Frontal cortex (tissue), 4 donors: ENCODE measurements around the gene GPR171. TPM values are rescaled to one million over a fixed set of nuclear protein-coding genes. Genes with fewer than 3 reads are reported as not detected.
"Not testable (repeated sequence)": the region's sequence is repeated elsewhere in the genome, so short reads cannot be mapped to it uniquely, and the experiment has no call there.

Source experiments
- DNase-seq, 2 donors: peaks; one replicate each; pipeline ENCODE4 v3.0.0; 2012; ENCODE audit warnings: low spot score in 2 of 2
- FAIRE-seq: peaks from 2 replicates; lab custom pipeline; 2012; peaks lifted over from hg19 to GRCh38; lab: Jason Lieb, UNC
- total RNA-seq: library from RNA; depleted of rRNA; stranded (reverse); fragments of >200 nt; gene quantifications from one replicate; pipeline ENCODE4 v1.2.3, GENCODE V29; 2014
- donor health status: control.
- donor health status: control.
- donor health status: control.

Gene GPR171
- total RNA-seq, 1 donor from 2014 or later = not detected

- FAIRE-seq (no peak), DNase-seq (no peak)
These were observed 11.9 kb downstream of the GPR171 start for GRCh38 chr3:151191095-151191494.

DNA sequence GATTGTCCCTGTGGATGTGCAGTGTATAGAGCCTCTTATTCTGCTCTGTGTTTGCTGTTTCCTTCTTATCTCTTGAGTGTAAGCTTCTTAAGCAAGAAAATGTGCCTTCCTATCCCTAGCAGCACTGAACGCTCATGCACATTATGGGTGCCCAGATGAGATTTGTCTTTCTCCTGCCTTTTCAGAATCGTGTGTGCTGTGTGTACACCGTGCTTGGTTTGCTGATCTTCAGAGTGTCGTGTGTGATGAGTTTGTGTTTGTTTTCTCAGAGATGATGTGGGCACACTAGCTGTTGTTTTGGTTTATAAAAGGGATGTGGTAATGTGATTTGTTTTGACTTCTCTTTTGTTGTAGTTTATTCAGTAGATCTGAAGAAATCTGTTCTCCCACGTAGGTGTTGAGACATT lies 19.7 kb downstream of the GPR171 start:
- no peak for DNase-seq
- FAIRE-seq = no peak

DNA sequence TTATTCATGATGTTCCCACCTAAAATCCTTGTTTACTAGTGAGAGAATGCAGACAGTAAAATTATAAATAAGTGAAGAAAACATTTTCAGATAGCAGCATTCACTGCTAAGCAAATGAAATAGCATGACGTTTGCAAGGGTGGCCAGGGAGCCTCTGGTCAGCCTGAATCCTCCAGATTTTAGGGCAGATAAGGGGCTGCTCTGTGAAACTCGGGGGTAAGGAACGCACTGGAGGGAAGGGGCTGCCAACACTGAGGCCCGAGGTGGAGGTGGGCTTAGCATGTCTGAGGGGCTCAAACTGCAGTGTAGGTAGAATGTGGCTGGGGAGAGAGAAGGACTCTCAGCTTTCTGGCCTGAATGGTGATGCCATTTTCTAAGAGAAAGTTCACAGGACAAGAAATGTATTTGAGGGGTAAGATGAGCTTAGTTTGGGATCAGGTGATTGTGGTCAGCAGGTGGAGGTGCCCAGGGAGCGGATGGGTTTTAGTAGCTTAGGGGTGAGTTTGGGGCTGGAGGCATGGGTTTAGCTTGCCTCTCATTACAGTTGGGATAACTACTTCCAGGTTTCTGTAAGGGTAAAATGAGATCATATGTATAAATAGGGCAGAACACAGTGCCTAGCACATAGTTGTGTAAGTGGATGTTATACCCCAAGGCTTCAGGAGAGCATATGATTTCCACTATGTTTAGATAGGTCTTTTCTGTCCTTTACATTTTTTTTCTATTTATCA lies 20.5 kb downstream of the GPR171 start:
- DNase-seq = no peak
- FAIRE-seq = no peak

DNA sequence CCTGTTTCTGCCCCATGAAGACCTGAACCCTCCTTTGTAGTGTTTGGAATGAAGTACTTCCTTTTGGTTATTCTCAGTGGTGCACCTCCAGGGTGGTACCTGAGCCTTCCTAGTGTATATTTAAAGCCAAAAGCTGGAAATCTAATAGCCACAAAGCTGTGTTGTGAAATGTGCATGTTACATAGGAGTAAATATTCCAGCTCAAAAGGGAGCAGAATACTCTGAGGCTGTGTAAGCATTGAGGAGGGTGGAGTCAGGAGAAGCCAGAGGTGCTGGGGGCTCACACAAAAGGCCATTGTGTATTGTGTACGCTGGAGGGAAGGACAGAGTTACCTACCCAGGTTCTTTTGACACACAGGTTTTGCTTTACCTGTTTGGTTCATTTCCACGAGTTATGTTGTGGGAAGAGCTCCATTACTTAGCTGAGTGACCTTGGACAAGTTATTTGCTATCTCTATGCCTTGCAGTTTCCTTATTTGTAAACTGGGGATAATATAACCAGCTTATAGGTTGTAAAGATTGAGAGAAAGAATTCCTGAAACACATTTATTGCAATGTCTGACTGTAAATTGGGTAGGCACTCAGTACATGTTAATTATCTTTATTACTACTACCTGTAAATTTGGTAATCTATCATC lies 24.7 kb downstream of the GPR171 start:
- no peak for DNase-seq
- no peak for FAIRE-seq

DNA sequence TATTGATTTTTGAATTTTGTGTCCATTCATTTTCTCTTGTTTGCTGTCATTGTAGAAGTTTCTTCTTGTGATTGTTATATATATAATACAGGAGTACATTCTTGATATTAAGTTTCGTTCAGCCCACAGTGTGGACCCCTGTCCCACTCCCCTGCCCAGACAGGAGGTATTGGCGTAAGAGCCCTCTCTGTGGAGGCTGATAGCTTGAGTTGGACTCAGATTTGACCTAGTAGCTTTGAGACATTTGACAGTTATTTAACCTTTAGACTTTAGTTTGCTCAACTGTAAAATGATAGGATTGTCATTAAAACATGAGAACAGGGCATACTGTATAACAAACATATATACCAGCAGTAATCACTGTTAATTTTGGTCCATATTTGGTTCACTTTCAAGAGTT lies 27.1 kb downstream of the GPR171 start:
- DNase-seq (no peak), FAIRE-seq (no peak)

- no peak for DNase-seq
- no peak for FAIRE-seq
These were observed 28.7 kb downstream of the GPR171 start for GRCh38 chr3:151174351-151174750.

DNA sequence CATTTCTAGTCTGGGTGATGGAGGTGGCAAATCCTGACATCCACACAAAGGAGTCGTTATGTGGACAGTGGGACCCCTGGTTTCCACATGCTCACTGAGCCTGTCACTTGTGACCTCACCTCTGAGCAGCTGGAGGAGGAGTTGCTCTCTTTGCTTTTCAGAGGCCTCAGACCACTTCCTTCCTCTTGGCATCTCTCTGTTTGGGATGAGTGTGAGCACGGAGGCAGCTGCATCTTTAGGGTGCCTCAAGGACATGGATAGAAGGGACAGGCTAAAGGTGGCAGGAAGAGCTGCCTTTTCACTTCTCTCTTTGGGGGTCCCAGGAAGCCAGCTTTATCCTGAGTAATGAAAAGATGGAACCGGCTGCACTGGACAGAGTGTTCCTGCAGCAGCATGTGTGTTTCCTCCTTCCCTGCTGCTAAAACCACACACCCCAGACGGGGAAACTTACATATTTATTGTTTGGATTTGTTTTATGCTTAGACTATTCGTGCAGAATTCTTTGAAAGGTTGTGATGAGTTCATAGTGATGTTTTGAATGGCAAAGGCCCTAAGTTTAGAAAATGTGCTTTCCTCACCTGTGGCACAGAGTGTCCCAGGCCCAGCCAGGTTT lies 31.8 kb downstream of the GPR171 start:
- FAIRE-seq = no peak
- no peak for DNase-seq

GRCh38 chr3:151169948-151170679 lies 32.9 kb downstream of the GPR171 start:
- DNase-seq, FAIRE-seq: not testable (repeated sequence)

DNA sequence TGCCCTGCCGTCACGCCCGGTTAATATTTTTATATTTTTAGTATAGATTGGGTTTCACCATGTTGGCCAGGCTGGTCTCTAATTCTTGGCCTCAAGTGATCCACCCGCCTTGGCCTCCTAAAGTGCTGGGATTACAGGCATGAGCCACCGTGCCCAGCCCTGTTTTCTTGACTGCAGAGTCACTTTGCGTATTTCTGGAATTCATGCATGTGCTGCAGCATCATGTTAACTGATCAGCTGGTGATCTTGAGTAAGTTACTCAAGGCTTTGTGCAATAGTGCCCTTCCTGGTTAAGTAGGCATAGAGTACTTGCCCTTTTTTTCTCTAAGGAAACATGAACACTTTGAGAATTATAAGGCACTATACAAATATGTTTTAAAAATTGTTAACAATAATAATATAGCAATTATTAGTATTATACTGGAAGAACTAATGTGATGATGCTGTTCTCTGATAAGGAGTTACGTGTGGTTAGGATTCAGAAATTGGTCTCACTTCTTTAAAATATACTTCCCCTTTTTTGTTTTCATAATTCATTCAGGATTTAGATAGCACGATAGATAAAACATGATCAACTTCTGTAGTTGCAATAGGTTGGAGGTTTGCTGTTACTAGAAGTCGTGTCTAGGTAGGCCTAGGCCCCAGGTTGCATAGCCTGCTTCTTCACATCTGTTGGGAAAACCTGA lies 33.6 kb downstream of the GPR171 start:
- no peak for FAIRE-seq
- no peak for DNase-seq

DNA sequence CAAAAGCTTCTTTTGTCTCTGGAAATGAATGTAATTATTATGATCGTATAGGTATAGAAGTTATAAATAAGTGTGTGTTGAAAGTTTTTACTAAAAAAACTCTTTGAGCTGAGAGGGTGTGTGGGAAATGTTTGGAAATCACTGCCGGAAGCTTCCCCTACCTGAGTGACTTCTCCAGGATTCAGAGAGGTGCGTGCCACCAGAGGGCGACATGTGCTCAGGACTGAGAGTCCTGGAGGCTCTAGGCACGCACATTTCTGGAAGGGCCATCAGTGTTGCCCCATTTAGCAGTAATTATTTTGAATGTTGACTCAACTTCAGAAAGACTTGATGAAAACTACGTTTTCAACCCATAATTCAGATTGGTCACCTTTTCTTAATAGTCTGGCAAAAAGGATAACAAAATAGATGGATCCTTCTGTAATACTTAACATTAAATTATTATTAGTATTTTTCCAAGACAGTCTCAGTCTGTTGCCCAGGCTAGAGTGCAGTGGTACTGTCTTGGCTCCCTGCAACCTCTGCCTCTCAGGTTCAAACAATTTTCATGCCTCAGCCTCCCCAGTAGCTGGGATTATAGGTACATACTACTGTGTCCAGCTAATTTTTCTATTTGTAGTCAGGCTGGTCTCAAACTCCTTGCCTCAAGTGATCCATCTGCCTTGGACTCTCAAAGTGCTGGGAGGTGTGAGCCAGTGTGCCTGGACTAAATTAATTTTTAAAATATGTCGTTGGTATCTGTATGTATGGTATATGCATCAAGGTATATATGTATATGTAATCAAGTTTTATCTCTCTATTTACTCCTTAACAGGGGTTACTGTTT lies 34.5 kb downstream of the GPR171 start:
- DNase-seq (peak; percentile 15 to 43), FAIRE-seq (no peak)

GRCh38 chr3:151166161-151166560 lies 36.9 kb downstream of the GPR171 start:
- DNase-seq (no peak), FAIRE-seq (no peak)

DNA sequence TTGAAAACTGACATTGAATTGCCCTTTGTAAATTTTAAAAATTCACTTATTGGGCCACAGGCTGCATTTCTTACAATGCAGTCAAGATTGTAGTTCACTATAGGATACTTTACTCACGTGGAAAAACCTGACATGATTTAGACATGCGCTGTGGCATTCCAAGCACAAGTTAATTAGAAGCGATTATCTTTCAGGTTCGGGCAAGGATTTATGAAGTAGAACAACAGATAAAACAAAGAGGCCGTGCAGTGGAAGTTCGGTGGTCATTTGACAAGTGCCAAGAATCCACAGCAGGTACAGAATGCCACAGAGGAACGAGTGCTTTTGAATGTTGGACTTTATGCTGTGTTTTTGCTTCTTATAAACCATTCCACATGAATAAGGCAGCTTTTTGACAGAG lies 37.8 kb downstream of the GPR171 start:
- FAIRE-seq (no peak), DNase-seq (no peak)

- no peak for DNase-seq
- FAIRE-seq = no peak
These were observed 43.2 kb downstream of the GPR171 start for GRCh38 chr3:151159806-151160205.

- no peak for DNase-seq
- FAIRE-seq = no peak
These were observed 46.3 kb downstream of the GPR171 start for GRCh38 chr3:151156618-151157216.

- DNase-seq (no peak), FAIRE-seq (no peak)
These were observed 47.4 kb downstream of the GPR171 start for GRCh38 chr3:151155409-151156128.

GRCh38 chr3:151154566-151154965 lies 48.5 kb downstream of the GPR171 start:
- DNase-seq = no peak

DNA sequence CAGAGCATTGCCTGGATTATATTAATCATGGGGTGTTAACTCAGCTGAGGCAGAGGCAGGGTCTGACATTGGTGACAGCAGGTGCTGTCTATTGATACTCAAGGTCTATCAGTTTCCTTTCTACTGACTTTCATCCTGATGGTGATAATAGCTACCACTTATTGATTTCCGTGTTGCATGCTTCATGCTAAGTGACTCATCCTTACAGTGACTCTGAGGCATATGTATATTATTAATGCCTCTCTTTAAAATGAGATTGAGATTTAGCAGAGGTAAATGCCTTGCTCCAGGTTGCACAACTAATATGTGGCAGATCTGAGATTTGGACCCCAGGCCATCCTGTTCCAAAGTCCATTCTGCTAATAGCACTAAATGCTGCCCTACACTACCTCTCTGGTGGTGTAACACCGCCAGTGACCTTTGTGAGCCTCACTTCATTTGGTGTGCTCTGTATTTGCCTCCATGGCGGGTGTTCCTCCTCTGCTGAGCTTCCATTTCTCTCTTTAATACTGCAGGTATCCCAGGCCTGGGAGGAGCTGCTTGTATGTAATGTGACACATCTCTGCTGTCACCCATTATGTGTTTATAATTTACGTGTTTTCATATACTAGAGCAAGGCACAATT lies 50.4 kb downstream of the GPR171 start:
- DNase-seq (no peak), FAIRE-seq (no peak)

More at GRCh38 chr3:151154566-151154965, 48.5 kb downstream of the GPR171 start:
- no peak for FAIRE-seq
